Peyer's patch (tissue), 4 donors: ENCODE data around the gene TNFAIP8. TPM values are rescaled to one million over a fixed set of nuclear protein-coding genes. Genes with fewer than 3 reads are reported as not detected.
A peak's percentile ranks its signal among the peaks of the same experiment; 100 is the strongest.

Source experiments
- DNase-seq, 3 donors: peaks; one replicate each; pipeline ENCODE4 v3.0.0-alpha.2; 2017 to 2019
- H3K27ac ChIP-seq, 4 donors: fragments of 200-600 bp; sonication (generic); one replicate each; pipeline ENCODE4 v1.5.1; 2016 to 2019
- H3K27me3 ChIP-seq, 2 donors: fragments of 200-600 bp; sonication (generic); one replicate each; pipeline ENCODE4 v1.5.1; 2019
- H3K36me3 ChIP-seq, 3 donors: fragments of 200-600 bp; sonication (generic); one replicate each; pipeline ENCODE4 v1.5.1; 2016 to 2019
- H3K4me1 ChIP-seq, 4 donors: fragments of 200-600 bp; sonication (generic); one replicate each; pipeline ENCODE4 v1.5.1; 2016 to 2019
- H3K4me3 ChIP-seq, 4 donors: fragments of 200-600 bp; sonication (generic); 1 replicate in 3 of 4; 2 replicates in 1 of 4; pipeline ENCODE4 v1.5.1; 2016 to 2019; ENCODE audit warnings: mild to moderate bottlenecking in 1 of 4
- H3K9me3 ChIP-seq, 4 donors: fragments of 200-600 bp; sonication (generic); one replicate each; pipeline ENCODE4 v1.5.1; 2016 to 2019; ENCODE audit warnings: mild to moderate bottlenecking in 1 of 4
- CTCF ChIP-seq, 6 experiments: fragments of 450-650 bp in 4 of 6; fragments of 200-600 bp in 2 of 6; sonication (generic) in 1 of 6; IDR thresholded peaks; one replicate each; pipeline ENCODE4 v1.5.1; 2017 to 2019; ENCODE audit warnings: antibody characterized with exemption in 6 of 6, mild to moderate bottlenecking in 3 of 6, moderate library complexity in 1 of 6
- POLR2A ChIP-seq, 2 donors: fragments of 450-650 bp; IDR thresholded peaks; one replicate each; pipeline ENCODE4 v1.5.1; 2017; ENCODE audit warnings: antibody characterized with exemption in 2 of 2, mild to moderate bottlenecking in 2 of 2, moderate library complexity in 2 of 2
- total RNA-seq, 4 donors: library from RNA; depleted of rRNA; stranded (reverse); fragments of >200 nt; gene quantifications; one replicate each; pipeline ENCODE4 v1.1.0, GENCODE V29; 2016

The TNFAIP8 gene
- total RNA-seq, 4 donors from 2014 or later: 3.0 to 47.9 (median 10.2) TPM

- H3K27ac ChIP-seq: peak overlapping the region; percentile 68 to 89 (median 75)
- no peaks in the 10 kb centered on the region for H3K9me3 ChIP-seq
- H3K27me3 ChIP-seq: no peaks in the 10 kb centered on the region
- no peak for DNase-seq
- no peak for TF ChIP-seq CTCF (IDR thresholded peaks at IDR 0.05)
- no peak for TF ChIP-seq POLR2A (IDR thresholded peaks at IDR 0.05)
- peak overlapping the region; percentile 51 to 59 (median 57) for H3K4me3 ChIP-seq
- peaks cover 0 to 16% (median 0%) of the 10 kb centered on the region in 4 donors for H3K4me1 ChIP-seq
- no peaks in the 10 kb centered on the region for H3K36me3 ChIP-seq
Measured at GRCh38 chr5:119356612-119357188, 881 bp downstream of the TNFAIP8 start.

- H3K4me1 ChIP-seq: peaks cover 0 to 16% (median 1%) of the 10 kb centered on the region in 4 donors
- no peaks in the 10 kb centered on the region for H3K9me3 ChIP-seq
- H3K4me3 ChIP-seq: peak overlapping the region; percentile 51 to 59 (median 57)
- H3K27ac ChIP-seq: peak overlapping the region in 3 of 4 donors; percentile 71 to 89 (median 79)
- no peak for DNase-seq
- no peak for TF ChIP-seq POLR2A (IDR thresholded peaks at IDR 0.05)
- TF ChIP-seq CTCF (IDR thresholded peaks at IDR 0.05): no peak
- no peaks in the 10 kb centered on the region for H3K27me3 ChIP-seq
- no peaks in the 10 kb centered on the region for H3K36me3 ChIP-seq
Measured at GRCh38 chr5:119357270-119357669, 1.5 kb downstream of the TNFAIP8 start.

DNA sequence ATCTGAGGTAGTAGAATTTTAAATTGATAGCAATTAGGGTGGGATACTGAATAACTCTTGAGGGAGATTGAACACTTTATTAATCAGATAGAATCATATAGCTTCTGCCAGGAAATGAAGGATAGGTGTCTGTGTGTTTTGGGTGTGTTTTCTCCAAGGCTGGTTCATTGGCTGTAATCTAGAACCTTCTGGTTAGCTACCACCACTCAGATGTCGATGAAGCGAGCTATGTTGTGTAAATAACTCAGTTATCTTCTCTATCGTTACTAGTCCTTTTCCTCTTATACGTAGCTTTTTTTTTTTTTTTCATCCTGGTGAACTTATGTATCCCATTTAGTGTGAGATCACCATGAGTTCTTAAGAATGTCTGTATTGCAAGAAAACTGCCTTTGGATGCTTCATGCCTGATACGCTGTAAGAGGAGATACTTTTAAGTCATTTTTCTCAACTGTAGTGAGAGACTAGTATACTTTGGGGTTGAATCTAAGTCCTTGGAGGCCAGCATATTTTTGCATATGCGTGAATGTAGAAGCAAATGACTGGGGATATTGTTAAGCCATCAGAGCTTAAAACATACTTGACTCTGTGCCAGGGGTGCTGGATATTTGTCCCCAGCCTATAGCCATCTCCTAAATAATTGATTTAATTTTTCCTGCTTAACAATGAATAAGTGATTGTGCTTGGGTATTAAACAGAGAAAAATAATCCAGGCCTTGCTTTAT, 2.1 kb downstream of the TNFAIP8 start:
- H3K27me3 ChIP-seq: no peaks in the 10 kb centered on the region
- TF ChIP-seq CTCF (IDR thresholded peaks at IDR 0.05) (no peak), POLR2A (IDR thresholded peaks at IDR 0.05) (no peak)
- no peaks in the 10 kb centered on the region for H3K36me3 ChIP-seq
- peak overlapping the region in 3 of 4 donors; percentile 51 to 59 (median 55) for H3K4me3 ChIP-seq
- DNase-seq: no peak
- peak overlapping the region in 2 of 4 donors; percentile 71 to 89 for H3K27ac ChIP-seq
- no peaks in the 10 kb centered on the region for H3K9me3 ChIP-seq
- H3K4me1 ChIP-seq: peaks cover 0 to 16% (median 2%) of the 10 kb centered on the region in 4 donors

DNA sequence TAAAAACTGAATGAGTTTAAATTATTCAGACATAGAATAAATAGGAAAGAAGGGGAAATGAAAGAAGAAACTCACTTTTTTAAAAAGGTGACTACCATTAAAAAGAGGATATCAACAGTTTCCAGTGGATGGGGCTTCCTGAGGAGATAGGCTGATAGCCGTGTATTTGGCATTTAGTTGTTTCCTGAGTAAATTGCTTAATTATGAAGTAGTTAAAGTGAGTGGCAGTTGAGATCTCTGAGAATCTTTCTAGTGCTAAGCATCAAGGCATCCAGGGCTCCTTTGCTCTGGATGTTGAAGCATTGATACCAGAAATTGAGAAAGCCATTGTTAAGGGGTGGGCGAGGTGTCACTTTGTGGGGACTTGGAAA, 2.7 kb downstream of the TNFAIP8 start:
- DNase-seq: no peak
- Histone ChIP-seq H3K4me1 (peaks cover 0 to 16% (median 2%) of the 10 kb centered on the region in 4 donors), H3K27ac (peak overlapping the region in 1 of 4 donors; percentile 89)

DNA sequence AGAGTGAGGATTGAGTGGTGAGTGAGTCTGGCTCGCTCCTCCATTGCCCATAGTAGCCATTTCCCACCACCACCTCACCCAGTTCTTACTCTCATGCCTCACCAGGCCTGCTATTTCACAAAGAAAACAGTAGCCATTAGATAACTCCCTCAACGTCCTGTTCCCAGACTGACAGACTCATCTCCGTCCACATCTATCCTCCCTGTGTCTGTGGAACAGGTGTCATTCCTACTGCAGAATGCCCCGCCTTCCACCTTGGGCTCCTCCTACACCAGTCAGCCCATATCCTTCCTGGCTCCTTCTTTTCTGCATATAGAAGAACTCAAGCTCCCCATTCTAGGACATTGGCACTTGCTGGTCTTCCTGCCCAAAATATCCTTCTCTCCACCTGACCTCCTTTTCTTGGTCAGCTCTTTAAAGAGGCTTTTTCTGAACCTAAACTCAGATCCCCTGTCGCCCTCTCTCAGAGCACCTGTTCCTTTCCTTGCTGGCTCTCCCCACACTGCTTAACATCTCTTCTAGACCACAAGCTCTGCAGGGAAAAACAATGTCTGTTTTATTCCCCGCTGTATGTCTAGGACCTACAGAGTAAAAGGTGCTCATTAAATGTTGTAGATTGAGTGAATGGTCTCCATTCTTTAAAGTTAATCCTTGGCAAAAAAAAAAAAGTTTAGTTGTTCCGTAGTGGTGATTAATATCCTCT, 3.2 kb downstream of the TNFAIP8 start:
- no peak for DNase-seq
- Histone ChIP-seq H3K4me3 (no peak overlapping the region), H3K27ac (peak overlapping the region in 1 of 4 donors; percentile 89), H3K27me3 (no peaks in the 10 kb centered on the region), H3K36me3 (no peaks in the 10 kb centered on the region), H3K9me3 (no peaks in the 10 kb centered on the region), H3K4me1 (peaks cover 0 to 16% (median 2%) of the 10 kb centered on the region in 4 donors)
- no peak for TF ChIP-seq CTCF (IDR thresholded peaks at IDR 0.05)
- TF ChIP-seq POLR2A (IDR thresholded peaks at IDR 0.05): no peak

More for the DNA sequence above, 2.7 kb downstream of the TNFAIP8 start:
- Histone ChIP-seq H3K9me3 (no peaks in the 10 kb centered on the region), H3K27me3 (no peaks in the 10 kb centered on the region), H3K36me3 (no peaks in the 10 kb centered on the region), H3K4me3 (no peak overlapping the region)
- no peak for TF ChIP-seq CTCF (IDR thresholded peaks at IDR 0.05)
